Choroid plexus epithelial cell (primary cell): ENCODE data around the gene TECRL.

Experiments
- DNase-seq: peaks from one replicate; pipeline ENCODE4 v3.0.0-alpha.2; 2010; ENCODE audit warnings: low read depth
- H3K4me3 ChIP-seq: 2 replicates; pipeline ENCODE4 v1.5.1; 2011; ENCODE audit warnings: low read depth, mild to moderate bottlenecking, control low read depth, low read length, moderate library complexity
- TF ChIP-seq, protein P1 (sequence below): conservative IDR thresholded peaks from 2 replicates; pipeline ENCODE4 v1.5.1; 2011; ENCODE audit warnings: low read depth, mild to moderate bottlenecking, control low read depth, inconsistent platforms, low read length, moderate library complexity

Gene TECRL, protein sequence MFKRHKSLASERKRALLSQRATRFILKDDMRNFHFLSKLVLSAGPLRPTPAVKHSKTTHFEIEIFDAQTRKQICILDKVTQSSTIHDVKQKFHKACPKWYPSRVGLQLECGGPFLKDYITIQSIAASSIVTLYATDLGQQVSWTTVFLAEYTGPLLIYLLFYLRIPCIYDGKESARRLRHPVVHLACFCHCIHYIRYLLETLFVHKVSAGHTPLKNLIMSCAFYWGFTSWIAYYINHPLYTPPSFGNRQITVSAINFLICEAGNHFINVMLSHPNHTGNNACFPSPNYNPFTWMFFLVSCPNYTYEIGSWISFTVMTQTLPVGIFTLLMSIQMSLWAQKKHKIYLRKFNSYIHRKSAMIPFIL

DNA sequence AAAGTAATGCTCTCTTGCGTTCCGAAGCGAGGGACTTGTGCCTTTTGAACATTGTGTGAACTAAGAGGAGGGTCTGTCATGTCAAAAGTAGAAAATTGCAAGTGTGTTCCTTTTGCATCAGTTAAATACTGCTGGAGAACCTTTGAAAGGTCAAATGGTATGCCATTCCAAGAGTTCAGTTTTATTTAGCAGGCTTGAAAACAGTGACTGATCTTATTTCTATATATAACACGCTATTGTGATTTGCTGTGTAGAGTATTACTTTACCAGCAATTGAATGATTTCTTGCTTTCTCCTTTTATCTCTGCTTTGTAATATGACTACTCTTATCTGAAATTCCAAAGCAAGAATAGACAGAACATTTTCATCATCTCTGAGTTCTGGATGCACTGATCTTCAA lies at the start of gene TECRL:
TSS of gene TECRL (minus strand) at position 151 of the 400 bp plus-strand sequence. CDS start at position 52, 99 bp downstream.
- H3K4me3 ChIP-seq: no peak within 1 kb of the TSS
- TF ChIP-seq, protein P1, sequence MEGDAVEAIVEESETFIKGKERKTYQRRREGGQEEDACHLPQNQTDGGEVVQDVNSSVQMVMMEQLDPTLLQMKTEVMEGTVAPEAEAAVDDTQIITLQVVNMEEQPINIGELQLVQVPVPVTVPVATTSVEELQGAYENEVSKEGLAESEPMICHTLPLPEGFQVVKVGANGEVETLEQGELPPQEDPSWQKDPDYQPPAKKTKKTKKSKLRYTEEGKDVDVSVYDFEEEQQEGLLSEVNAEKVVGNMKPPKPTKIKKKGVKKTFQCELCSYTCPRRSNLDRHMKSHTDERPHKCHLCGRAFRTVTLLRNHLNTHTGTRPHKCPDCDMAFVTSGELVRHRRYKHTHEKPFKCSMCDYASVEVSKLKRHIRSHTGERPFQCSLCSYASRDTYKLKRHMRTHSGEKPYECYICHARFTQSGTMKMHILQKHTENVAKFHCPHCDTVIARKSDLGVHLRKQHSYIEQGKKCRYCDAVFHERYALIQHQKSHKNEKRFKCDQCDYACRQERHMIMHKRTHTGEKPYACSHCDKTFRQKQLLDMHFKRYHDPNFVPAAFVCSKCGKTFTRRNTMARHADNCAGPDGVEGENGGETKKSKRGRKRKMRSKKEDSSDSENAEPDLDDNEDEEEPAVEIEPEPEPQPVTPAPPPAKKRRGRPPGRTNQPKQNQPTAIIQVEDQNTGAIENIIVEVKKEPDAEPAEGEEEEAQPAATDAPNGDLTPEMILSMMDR: no peak
- no peak for DNase-seq

DNA sequence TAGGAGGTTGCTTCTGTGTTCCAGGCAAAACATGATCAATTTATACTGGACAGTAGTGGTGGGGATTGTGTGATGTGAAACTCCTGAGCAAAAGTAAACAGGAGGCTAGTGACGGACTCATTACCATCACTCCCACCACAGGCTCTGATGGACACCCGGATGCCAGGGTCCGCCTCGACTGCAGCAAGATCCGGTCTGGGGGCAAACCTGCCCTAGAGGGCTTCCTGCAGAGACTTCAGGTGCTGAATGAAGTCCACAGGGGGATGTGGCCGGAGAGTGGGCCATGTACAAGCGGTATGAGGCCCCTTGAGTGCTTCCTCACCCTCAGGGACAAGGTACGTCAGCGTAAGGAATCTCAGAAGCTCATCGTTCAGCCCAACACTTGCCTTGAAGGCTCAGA lies 23.4 kb upstream of the TECRL start:
- TF ChIP-seq, protein P1: no peak
- no peak for DNase-seq
- H3K4me3 ChIP-seq: no peak overlapping the region

DNA sequence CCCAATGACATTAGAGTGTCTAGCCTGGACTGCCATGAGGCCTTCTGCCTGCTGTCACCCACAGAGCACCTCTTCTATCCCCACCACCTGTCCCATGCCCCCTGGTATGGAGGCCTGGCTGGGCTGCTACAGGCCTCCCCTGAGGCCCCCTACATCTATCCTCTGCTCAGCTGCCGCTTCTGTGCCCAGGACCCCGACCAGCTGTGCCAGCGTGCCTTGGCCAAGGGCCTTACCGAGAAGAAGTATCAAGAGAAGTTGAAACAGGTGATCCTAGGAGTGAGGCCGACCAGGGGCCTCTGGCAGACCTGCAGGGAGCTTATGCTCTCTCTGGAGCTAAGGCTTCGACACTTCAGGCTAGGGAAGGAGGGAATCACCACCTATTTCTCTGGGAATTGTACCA lies 21.7 kb upstream of the TECRL start:
- no peak overlapping the region for H3K4me3 ChIP-seq
- TF ChIP-seq, protein P1: no peak
- DNase-seq: no peak

DNA sequence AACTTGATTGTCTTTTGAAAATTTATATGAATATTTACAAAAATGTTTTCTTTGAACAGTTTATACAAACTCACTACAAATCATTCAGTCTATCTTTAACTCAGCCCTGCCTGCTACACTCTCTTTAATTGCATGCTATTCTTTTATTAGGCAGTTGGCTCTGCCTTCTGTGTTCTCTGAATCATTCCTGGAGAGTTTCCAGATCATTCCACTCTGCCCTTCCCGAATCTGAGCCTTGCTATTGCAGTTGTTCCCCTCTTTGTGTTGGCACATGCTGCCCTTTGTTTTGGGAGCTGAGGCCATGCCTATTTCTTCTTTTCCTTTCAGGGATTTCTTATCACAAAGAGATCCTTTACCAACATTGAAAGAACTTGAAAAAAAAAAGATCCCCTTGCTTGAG lies 8.7 kb upstream of the TECRL start:
- no peak for DNase-seq
- H3K4me3 ChIP-seq: no peak overlapping the region
- TF ChIP-seq, protein P1: no peak

DNA sequence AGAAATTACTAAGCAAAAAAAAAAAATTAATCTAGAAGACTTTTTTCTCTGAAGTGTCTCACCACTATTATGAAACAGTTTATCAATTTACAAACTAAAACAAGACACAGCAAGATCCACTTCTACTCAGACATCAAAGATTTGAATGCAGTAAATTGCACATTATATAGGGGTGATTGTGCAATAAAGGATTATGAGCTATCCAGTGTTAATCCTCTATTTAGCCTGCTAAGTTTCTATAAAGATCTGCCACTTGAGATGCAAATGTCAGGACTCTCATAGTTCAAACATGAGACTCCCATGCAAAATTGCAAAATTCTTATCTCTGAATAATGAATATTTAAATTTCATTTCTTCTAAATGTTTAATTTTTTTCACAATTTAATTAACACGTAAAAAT lies 2.2 kb downstream of the TECRL start:
- H3K4me3 ChIP-seq: no peak overlapping the region
- TF ChIP-seq, protein P1: no peak
- DNase-seq: no peak

DNA sequence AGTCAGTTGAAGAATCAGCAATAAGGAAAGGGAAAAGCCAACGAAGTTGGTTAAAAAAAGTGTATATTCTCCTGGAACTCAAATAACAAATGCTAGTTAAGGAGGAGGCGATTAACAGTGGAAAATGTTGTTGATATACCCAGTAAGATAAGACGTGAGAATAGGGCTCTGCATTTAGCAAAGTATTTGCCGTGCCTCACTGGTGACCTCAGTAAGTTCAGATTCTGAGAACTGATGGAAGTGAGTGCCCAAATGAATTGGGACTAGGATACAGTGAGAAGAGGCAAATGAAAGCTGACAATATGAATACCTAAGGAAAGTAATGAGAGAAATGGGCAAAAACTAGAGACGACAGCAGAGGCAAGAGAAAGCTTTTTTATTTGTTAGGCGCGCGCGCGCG lies 3.5 kb downstream of the TECRL start:
- no peak overlapping the region for H3K4me3 ChIP-seq
- DNase-seq: no peak
- TF ChIP-seq, protein P1: no peak

DNA sequence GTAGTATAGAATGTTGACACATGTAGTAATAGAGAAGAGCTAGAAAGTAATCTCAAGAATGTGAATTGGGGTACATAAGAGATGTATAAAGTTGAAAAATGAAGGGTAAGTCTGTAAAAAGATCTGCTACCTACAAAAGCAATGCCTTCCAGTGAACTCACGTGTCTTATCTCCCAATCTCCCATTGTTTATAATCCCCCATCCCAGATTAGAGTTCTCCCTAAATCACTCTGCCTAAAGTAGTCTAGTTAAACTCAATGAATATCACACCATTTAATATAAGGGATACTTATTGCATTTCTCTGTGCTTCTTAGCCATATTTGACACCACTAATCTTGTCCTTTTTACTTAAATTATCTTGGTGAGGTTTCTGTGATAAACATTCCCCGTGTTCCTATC lies 6.6 kb downstream of the TECRL start:
- TF ChIP-seq, protein P1: no peak
- DNase-seq: no peak
- H3K4me3 ChIP-seq: no peak overlapping the region
